KMS-11 (cell line): Measurements from ENCODE around the gene SRGAP1.
"Not testable (repeated sequence)": the region's sequence is repeated elsewhere in the genome, so short reads cannot be mapped to it uniquely, and the experiment has no call there.

ENCODE experiments used
- H2AFZ ChIP-seq: fragments of 200-600 bp; sonication (generic); 2 replicates; pipeline ENCODE4 v1.6.1; 2016; ENCODE audit warnings: antibody characterized with exemption, mixed run types, low read depth
- H3K27ac ChIP-seq: fragments of 200-600 bp; sonication (generic); 2 replicates; pipeline ENCODE4 v1.6.1; 2016; ENCODE audit warnings: mild to moderate bottlenecking, mixed run types
- H3K27me3 ChIP-seq: fragments of 200-600 bp; sonication (generic); 2 replicates; pipeline ENCODE4 v1.6.1; 2017; ENCODE audit warnings: mild to moderate bottlenecking, low read depth, mixed run types, moderate library complexity; ENCODE audit not compliant: insufficient read depth
- H3K36me3 ChIP-seq: fragments of 200-600 bp; sonication (generic); 2 replicates; pipeline ENCODE4 v1.6.1; 2017; ENCODE audit warnings: mild to moderate bottlenecking, mixed run types; ENCODE audit not compliant: insufficient read depth
- H3K4me1 ChIP-seq: fragments of 200-600 bp; sonication (generic); 2 replicates; pipeline ENCODE4 v1.6.1; 2016; ENCODE audit warnings: mild to moderate bottlenecking, low read depth, mixed run types; ENCODE audit not compliant: poor library complexity, severe bottlenecking
- H3K4me2 ChIP-seq: fragments of 200-600 bp; sonication (generic); 2 replicates; pipeline ENCODE4 v1.7.0; 2016; ENCODE audit warnings: mild to moderate bottlenecking, mixed run types
- H3K4me3 ChIP-seq: fragments of 200-600 bp; sonication (generic); IDR thresholded peaks from 2 replicates; pipeline ENCODE4 v1.6.1; 2017; ENCODE audit warnings: low read depth, low read length, mixed read lengths; ENCODE audit not compliant: insufficient read depth
- H3K79me2 ChIP-seq: fragments of 200-600 bp; sonication (generic); 2 replicates; pipeline ENCODE4 v1.6.1; 2016; ENCODE audit warnings: low read depth, mixed run types; ENCODE audit not compliant: insufficient read depth
- H3K9ac ChIP-seq: fragments of 200-600 bp; sonication (generic); 2 replicates; pipeline ENCODE4 v1.6.1; 2016; ENCODE audit warnings: mild to moderate bottlenecking, mixed run types
- H4K20me1 ChIP-seq: fragments of 200-600 bp; sonication (generic); 2 replicates; pipeline ENCODE4 v1.6.1; 2016; ENCODE audit warnings: mild to moderate bottlenecking, mixed run types; ENCODE audit not compliant: insufficient read depth
- CTCF ChIP-seq: fragments of 200-600 bp; sonication (generic); conservative IDR thresholded peaks from 2 replicates; pipeline ENCODE4 v1.6.1; 2017; ENCODE audit warnings: low read depth, mild to moderate bottlenecking, antibody characterized with exemption, low read length, moderate library complexity, mixed read lengths

The SRGAP1 gene

DNA sequence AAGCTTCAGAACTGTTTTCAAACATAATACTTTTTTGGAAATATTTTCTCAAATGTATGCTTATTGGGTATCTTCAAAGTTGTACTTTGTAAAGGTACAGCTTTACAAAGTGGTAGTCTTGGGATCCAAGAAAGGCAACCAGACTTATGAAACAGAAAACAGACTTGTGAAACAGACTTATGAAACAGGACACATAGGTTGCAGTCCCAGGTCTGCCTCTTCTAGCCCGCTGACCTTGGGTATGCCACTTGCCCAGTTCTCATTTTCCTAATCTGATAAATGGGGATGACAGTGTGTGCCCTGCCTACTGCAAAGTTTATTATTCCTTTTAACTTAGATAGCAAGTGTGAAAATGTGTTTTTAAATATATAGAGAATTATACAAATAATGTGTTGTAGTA is 263.3 kb downstream of the SRGAP1 start:
- Histone ChIP-seq H3K36me3 (no peaks in the 10 kb centered on the region), H3K4me3 (no peak overlapping the region), H3K9ac (no peak overlapping the region), H3K79me2 (no peaks in the 10 kb centered on the region), H2AFZ (no peak overlapping the region), H4K20me1 (no peaks in the 10 kb centered on the region), H3K4me2 (no peak overlapping the region), H3K4me1 (no peaks in the 10 kb centered on the region), H3K27me3 (no peaks in the 10 kb centered on the region), H3K27ac (no peak overlapping the region)
- no peak for TF ChIP-seq CTCF

DNA sequence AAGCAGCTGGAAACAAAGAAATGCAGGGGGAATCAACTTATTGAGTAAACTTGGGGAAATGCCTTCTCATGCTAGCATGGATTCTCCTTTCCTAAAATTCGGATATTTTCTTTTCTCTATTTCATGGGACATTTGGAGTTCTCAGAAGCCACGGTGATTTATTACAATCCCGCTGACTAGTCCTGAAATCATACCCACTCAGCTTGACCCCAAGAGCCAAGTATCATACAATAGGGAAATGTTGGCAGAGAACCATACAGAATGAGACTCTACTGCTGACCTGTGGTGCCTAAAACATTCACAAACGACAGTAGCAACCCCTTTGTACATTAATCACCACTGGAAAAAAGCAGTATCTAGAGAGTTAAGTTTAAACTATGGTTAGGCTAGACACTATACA is 265.2 kb downstream of the SRGAP1 start:
- H3K36me3 ChIP-seq = no peaks in the 10 kb centered on the region
- H3K4me1 ChIP-seq = no peaks in the 10 kb centered on the region
- H4K20me1 ChIP-seq = no peaks in the 10 kb centered on the region
- H3K27me3 ChIP-seq = no peaks in the 10 kb centered on the region
- no peak overlapping the region for H2AFZ ChIP-seq
- no peak for TF ChIP-seq CTCF
- H3K27ac ChIP-seq = no peak overlapping the region
- no peak overlapping the region for H3K4me3 ChIP-seq
- no peaks in the 10 kb centered on the region for H3K79me2 ChIP-seq
- H3K9ac ChIP-seq = no peak overlapping the region
- no peak overlapping the region for H3K4me2 ChIP-seq

DNA sequence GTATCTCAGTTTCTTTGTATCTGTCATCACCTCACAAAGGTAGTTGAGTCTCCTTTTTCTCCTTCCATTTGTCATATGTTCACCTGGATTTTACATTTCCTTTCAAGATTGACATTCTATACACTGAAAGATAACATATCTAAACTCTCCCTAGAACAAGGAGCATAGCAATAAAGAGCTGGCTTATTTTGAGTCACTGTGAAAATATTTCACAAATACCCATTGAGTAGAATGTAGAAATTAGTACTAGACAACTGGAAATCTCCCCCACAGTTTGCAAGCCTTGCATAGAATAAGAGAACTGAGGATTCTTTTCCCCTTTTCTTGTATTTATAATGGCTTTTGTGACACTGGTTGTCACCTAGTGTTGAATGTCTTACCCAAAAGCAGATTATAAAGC is 266.4 kb downstream of the SRGAP1 start:
- Histone ChIP-seq H3K27me3 (no peaks in the 10 kb centered on the region), H2AFZ (no peak overlapping the region), H3K79me2 (no peaks in the 10 kb centered on the region), H3K4me2 (no peak overlapping the region), H3K4me3 (no peak overlapping the region), H3K36me3 (no peaks in the 10 kb centered on the region), H4K20me1 (no peaks in the 10 kb centered on the region), H3K4me1 (no peaks in the 10 kb centered on the region), H3K9ac (no peak overlapping the region), H3K27ac (no peak overlapping the region)
- TF ChIP-seq CTCF = no peak

- Histone ChIP-seq H3K36me3 (no peaks in the 10 kb centered on the region), H3K79me2 (no peaks in the 10 kb centered on the region), H3K27ac (no peak overlapping the region), H3K4me2 (no peak overlapping the region), H2AFZ (no peak overlapping the region), H3K9ac (no peak overlapping the region), H3K4me3 (no peak overlapping the region), H3K4me1 (no peaks in the 10 kb centered on the region), H3K27me3 (no peaks in the 10 kb centered on the region), H4K20me1 (no peaks in the 10 kb centered on the region)
- no peak for TF ChIP-seq CTCF
Observed at GRCh38 chr12:64116969-64117368, 272.5 kb downstream of the SRGAP1 start.

GRCh38 chr12:64120568-64120967 is 276.1 kb downstream of the SRGAP1 start:
- Histone ChIP-seq H3K27me3 (no peaks in the 10 kb centered on the region), H3K4me1 (no peaks in the 10 kb centered on the region), H3K9ac (no peak overlapping the region), H2AFZ (no peak overlapping the region), H3K4me3 (no peak overlapping the region), H3K4me2 (no peak overlapping the region), H3K27ac (no peak overlapping the region), H3K36me3 (no peaks in the 10 kb centered on the region), H3K79me2 (no peaks in the 10 kb centered on the region), H4K20me1 (no peaks in the 10 kb centered on the region)
- TF ChIP-seq CTCF = no peak

GRCh38 chr12:64121086-64121485 is 276.6 kb downstream of the SRGAP1 start:
- H3K27me3 ChIP-seq, H3K36me3 ChIP-seq, H3K9ac ChIP-seq, H3K79me2 ChIP-seq, H3K4me2 ChIP-seq, H3K4me3 ChIP-seq, H3K4me1 ChIP-seq, H3K27ac ChIP-seq, H4K20me1 ChIP-seq, H2AFZ ChIP-seq: not testable (repeated sequence)
